AG20443 (cell line): ENCODE measurements around the gene SLC66A2.

Source experiments
- DNase-seq: peaks from one replicate; pipeline ENCODE4 v3.0.0; 2012; ENCODE audit warnings: low spot score, mixed read lengths

The SLC66A2 gene

DNA sequence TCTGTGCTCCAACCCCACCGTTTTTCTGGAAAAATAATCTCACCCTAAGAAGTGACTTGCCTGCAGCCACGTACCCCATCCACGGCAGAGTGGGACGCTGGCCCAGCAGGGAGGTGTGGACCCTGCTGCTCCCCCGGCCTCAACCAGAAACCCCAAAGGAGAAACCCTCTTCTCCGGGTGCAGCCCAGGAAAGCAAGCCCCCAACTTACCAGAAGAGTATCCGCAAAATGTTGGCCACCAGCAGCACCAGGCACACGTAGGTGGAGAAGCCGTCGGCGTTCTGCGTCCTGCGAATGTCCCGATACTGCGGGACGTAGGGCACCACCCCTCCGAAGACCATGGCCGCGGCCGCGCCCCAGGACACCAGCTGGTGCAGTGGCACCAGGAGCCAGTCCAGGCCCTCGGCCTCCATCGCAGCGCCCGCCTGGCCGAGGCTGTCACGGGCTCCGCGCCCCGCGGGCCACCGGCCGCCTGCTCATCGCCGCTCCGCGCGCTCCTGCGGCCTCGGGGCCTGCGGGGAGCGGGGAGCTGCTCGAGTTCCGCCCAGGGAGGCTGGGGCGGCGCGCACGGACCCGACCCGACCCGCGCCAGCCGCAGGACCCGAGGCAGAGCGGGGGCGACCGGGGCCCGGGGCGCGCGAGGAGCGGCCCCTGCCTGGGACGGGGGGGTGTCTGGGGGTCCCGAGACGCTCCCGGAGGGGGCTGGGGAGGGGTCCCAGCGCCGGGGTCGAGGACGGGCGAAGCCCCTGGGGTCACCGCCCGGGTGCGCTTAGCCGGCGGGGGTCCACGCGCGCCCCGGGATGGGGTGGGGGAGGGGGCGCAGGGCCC is 725 bp downstream of the SLC66A2 start:
- peak; percentile 71 for DNase-seq

DNA sequence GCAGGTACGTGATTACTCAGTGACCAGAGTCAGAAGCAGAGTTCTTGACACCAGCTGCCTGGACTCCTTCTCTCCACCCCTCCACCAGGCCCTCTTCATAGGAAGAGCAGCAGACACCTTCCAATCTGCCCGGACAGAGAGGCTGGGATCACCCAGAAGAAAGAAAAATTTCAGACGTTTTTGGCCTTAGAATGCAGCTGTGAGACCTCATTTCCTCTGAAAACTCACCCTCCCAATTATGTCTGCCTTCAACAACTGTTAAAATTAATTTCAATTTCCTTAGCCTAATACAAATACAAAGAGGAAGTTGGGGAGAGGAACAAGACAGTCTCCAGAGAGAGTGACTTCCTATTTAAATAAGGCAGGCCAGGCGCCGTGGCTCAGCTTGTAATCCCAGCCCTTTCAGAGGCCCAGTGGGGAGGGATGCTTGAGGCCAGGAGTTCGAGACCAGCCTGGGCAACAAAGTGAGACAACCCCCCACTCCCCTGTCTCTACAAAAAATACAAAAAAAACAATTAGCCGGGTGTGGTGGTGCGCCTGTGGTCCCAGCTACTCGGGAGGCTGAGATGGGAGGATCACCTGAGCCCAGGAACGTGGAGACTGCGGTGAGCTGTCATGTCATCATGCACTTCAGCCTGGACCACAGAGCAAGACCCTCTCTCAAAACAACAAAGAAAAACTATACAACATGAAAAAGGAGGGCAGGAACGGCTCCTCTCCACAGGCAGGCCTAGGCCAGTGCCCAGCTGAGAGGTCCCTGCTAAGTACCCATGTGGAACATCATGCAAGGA is 1.6 kb downstream of the SLC66A2 start:
- DNase-seq: no peak

DNA sequence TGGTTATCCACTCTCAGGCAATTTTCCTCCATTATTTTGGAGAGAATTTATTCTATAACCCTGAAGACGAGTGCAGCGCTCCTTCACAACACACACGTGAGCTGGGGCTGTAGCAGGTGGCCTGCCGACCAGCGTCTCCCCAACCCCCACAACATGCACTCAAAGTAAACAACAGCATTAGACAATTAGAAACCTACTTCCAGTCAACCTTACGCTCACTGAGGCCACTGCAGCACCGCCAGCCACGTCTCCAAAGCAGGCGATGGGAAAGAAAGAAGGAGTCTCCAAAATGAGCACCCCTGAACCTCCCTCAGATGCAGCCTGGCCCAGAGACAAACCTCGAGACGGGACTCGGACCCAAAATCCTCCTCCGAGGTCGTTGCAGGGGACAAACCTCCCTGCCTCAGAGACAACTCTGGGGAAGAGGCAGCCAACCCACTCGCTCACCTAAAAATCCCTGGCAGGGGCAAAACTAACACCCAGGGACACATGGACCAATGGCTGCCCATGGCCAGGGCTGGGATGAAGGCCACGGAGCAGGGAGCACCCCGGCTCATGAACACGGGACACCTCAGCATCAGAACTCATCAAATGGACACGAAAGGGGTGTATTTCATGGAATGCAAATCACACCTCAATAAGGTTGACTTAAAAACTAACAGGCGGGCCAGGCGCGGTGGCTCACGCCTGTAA is 2.6 kb downstream of the SLC66A2 start:
- DNase-seq: no peak

DNA sequence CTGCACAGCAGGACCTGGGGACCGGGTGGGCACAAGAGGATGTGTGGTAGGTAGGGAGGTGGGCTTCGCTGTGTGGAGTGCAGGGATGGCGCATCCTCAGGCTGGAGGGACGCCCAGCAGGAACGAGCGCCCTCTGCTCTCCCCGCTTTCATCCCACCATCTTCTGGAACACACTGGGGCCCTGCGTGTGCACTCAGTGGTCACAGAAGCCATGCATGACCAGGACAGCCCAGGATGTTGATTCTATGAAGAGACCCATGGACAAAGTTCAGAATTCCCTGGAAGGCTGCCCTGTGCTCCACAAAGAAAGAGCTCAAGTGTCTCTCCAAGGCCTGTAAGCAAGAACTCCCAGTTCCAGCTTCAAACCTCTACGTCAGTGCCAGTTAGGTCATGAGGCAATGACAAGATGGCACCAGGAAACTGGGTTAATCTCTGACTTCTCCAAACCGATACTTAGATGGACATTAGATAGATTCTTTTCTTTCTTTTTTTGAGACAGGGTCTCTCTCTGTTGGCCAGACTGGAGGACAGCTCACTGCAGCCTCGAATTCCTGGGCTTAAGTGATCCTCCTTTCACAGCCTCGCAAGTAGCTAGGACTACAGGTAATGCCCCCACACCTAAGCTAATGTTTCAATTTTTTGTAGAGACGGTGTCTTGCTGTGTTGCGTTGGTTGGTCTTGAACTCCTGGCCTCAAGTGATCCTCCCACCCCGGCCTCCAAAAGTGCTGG is 3.4 kb downstream of the SLC66A2 start:
- no peak for DNase-seq

DNA sequence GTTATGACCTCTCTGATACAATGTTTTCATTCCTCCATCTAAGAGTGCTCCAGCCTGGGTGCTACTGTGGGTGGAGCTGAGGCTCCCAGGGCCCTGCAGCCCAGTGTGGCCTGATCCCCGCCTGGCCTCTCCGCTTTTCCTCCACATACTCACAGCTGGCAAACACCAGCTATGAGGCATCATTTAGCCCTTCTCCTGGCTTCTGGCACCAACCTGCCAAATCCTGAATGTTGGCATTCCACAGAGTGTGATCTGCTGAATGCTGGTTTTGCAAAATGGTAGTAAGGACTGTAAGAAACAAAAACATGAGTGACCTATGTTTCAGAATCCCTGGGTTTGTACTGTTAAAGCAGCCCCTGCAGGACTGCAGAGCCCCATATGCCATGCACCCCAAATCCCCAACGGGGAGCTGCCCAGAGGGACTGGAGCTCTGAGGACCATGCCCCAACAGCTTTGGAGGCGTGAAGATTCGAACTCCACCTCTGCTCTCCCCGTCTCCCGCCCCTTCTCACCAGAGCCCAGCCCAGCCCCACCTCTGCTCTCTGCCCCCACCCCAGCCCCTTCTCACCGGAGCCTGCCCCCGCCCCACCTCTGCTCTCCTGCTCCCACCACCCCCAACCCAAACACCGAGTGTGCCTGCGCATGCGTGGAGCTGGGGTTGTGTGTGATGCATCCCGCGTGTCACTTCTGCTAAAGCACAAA is 4.2 kb downstream of the SLC66A2 start:
- DNase-seq: peak; percentile 42

DNA sequence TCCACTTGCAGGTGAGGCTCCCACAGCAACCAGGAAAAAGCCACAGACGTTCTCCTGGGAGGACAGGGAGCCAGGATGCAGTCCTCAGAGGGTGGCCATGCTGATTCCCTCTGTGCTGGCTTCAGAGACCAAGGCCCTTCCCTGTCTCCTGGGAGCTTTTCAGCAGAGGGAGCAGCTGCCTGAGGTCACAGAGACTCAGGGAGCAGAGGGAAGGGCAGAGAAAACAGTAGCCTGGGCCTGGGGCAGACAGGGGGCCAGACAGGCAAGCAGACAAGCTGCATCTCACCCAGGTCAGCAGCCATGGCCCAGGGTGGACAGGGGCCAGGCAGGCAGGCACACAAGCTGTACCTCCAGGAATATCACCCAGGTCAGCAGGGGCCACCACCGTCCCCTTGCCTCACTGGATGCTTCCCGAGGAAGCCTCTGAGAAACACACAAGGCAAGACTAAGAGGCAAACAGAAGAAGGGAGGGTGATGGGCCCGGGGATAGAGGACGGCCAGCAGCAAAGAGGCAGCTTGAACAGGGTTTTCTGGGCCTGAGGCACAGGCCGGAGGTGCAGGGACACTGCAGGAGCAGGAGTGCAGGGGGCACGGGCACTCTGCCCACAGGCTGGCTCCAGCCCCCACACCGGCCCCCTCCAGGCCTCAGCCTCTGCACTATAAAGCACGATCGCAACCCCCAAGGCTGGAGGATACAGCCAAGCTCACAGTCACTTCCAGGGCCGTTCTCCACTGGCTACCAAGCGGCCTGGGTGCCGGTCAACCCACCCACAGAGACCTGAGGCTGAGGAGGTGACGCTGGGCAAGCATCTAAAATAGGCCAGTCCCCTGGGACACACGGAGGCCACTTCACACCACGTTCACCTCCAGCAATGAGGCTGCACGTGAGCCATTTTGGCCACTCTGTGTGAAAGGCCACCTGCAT is 6.1 kb downstream of the SLC66A2 start:
- DNase-seq: no peak

DNA sequence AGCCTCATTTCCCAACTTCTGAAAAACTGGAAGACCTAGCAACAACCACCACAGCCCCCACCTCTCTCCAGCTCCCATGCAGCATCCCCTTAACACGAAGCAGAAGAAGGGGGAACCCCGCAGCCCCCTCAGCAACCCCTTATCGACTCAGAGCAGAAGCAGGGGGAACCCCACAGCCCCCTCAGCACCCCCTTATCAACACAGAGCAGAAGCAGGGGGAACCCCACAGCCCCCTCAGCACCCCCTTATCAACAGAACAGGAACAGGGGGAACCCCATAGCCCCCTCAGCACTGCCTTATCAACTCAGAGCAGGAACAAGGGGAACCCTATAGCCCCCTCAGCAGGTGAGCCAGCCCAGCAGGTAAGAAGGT is 6.7 kb downstream of the SLC66A2 start:
- DNase-seq: no peak

DNA sequence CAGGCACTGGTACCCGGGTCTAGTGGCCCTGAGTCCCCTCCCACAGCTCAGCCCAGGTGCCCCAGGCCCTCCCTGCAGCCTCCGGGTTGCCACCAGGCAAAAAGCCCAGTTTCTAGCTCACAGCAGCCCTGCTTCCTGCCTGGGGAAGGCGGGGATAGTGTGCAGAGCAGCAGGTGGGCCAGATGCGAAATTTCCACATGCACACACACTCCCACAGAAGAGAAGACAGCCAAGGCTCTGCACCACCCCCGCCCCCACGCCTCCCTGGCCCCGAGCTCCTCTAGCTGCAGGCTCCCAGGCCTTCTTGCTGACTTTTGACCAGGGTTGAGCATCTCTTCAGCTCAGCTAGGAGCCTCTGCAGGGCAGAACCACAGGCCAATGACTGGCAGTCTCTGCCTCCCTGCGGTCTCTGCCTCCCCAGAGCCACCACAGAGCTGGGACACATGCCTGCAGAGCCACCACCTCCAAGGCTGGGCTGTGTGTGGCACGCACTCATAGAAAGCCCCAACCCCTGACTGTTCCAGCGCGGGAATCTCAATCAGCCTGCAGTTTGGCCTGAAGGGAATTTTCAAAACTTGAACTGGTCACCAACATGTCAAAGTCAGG is 7.2 kb downstream of the SLC66A2 start:
- no peak for DNase-seq

DNA sequence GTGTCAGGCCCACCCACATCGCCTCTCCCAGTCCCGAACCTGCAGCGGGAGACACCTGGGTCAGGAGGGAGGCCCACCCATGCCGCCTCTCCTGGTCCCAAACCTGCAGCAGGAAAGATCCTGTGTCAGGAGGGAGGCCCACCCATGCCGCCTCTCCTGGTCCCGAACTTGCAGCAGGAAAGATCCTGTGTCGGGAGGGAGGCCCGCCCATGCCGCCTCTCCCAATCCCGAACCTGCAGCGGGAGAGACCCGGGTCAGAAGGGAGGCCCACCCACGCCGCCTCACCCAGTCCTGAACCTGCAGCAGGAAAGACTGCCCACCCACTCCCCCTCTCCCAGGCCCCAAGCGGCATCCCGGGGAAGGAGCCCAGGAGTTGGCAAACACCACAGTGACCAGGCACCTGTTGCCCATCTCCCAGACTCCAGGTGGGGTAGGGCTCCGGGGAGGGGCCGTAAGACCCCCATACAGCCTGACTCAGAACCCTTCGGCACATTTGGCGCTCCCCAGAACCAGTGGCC is 7.8 kb downstream of the SLC66A2 start:
- DNase-seq: no peak

DNA sequence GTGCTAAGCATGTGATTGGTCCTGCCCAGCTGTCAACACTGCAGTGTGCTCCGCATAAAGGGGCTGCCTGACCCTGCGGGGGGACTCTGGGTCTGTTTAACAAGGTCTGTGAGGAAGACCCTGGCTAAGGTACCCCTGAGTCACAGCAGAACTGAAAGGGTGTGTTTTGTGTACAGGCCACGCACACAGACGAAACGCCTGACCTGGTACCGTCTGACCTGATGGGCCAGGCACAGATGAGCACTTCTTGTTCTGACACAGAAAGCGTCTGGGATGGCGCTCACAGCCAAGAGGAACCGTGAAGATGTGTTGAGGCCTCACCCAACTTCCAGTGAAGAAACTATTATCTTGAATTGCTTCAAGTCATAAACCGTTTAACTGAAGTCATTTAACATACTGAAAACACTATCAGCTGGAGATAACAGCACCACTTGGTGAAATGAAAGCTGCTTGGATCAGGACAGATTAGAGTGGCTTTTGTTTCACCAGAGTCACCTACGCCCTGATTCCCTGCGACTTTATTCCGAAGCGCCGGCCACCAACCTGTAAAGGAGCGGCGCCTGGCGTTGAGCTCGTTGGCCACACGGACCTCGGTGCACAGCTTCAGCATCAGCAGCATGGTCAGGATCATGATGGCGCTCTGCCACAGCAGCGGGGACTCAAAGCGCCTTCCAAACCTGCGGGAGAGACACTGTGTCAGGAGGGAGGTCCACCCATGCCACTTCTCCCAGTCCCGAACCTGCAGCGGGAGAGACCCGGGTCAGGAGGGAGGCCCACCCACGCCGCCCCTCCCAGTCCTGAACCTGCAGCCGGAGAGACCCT is 8.5 kb downstream of the SLC66A2 start:
- no peak for DNase-seq

DNA sequence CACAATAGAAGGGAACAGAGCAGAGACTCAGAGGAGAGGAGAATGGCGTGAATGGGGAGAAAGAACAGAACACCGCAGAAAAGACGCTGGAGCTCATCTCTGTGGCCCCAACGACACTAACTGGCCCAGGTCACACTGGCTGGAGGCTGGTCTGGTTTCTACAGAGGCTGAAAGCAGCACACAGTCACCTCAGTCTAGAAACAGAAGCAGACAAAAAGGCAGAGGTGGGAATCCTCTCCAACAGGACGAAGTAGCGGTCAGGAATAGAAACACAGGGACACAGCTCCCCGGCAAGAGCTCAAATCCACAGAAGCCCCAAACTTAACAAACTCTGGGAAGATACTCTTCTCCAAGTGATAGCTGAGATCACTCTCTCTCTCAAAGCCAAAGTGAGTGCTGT is 9.2 kb downstream of the SLC66A2 start:
- DNase-seq: no peak

DNA sequence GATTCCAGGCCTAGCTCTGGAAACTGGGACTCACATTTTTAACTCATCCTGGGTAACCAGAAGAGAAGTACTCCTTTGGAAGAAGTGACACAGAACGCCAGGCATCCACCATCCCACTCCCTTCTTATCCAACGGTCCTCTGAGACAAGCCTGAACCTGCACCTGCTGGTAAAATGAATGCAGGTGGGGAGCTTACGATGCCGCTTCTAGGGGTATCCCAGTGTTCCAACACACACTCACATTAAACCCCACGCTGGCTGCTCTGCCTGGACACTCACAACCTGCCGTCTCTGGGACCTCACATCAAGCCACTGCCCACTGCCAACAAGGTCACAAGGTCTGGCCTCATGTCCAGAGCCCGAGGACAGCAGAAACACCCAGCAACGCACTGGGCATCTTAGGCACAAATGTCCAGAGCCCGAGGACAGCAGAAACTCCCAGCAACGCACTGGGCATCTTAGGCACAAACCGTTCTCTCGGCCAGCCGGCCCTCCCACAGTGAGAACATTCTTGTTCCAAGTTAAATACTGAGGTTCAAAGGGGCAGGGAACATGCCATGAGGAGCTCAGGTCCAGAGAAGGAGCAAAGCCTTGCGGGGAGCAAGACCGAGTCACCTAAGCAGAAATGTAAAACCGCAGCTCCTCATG is 9.9 kb downstream of the SLC66A2 start:
- DNase-seq: no peak

DNA sequence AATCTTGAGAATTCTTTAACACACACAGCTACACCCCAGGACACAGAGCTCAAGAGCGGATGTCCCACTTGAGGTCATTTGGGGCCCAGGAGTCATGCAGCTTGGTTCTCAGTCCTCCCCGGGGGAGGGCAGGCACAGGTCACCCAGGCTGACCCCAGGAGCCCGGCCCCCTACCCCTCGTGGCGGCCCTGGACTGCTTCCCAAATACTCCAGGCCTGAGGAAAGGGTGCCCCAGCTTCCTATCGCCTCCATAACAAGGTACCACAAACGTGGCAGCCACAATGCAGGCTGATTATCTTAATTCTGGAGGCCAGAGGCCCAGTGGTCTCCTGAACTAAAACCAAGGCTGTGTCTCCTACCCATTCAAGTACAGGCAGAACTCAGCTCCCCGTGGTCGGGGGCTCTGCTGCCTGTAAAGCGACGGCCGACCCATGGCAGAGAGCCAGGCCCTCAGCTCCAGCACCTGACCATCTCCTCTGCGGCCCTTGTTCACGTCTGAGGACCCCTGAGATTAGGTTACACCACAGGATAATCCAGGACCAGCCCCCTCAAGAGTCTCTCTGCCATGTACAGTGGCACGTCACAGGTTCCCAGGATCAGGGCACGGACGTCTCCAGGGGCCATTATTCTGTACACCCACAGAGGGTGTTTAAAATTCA is 10.5 kb downstream of the SLC66A2 start:
- DNase-seq: no peak

DNA sequence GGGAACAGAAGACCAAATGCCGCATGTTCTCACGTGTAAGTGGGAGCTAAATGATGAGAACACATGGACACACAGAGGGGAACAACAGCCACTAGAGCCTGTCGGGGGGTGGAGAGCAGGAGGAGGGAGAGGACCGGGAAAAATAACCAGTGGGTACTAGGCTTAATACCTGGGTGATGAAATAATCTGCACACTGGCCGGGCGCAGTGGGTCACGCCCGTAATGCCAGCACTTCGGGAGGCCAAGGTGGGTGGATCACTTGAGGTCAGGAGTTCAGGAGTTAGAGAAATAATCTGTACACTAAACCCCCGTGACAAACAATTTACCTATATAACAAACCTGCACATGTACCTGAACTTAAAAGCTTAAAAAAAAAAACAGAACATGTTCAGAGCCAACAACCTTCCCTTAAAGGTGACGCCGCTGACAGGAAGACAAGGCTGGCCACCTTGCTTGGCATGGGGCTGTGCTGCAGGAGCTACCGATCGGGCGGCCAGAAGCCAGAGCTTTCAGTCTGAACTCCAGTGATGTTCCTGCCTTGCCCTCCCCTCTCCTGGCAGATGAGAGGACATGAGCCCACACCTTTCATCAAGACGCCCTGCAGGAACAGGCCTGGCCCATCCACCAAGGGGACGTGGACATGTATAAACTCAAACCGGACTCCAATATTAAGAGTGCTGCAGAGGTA is 11.2 kb downstream of the SLC66A2 start:
- no peak for DNase-seq

DNA sequence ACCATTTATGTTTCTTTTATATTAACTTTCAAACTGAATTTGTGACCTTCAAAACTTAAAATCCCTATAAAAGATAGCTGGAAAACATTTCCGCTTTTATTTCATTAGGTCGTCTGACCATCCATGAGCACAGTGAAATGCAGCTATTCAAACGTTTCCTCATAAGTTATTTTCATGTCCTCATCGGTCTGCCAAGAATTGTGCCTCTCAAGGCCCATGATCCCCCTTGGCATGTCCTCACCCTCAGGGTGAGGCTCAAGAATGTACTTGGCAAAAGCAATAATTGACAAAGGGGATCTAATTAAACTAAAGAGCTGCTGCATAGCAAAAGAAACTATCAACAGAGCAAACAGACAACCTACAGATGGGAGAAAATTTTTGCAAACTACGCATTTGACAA is 12.4 kb downstream of the SLC66A2 start:
- DNase-seq: no peak

DNA sequence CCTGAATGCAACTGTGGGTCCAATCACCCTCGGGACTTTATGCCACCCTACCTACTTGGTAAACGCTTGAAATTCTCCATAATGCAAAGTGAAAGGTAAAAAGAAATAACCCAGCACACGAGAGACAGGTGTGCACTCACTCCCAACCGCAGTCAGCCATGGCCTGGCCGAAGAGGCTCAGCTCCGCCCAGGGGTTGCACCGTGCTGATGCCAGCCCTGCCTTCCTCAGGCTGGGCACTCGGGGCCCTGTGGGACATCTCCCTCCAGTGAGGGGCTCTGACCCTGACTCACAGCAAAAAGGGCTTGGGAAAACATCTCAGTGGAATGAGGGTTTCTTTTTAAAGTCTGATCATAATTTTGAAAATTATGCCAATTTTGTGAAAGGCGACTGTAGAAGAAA is 13.3 kb downstream of the SLC66A2 start:
- no peak for DNase-seq
